CD4-positive, alpha-beta T cell treated with Interleukin-6 at 100 ng/mL for 8 hours (primary cell): ENCODE data around the gene OLFML3.
A peak's percentile ranks its signal among the peaks of the same experiment; 100 is the strongest.
"Not testable (repeated sequence)": the region's sequence is repeated elsewhere in the genome, so short reads cannot be mapped to it uniquely, and the experiment has no call there.

Experiments
- DNase-seq: peaks from one replicate; pipeline ENCODE4 v3.0.0-alpha.2; 2020; ENCODE audit warnings: mixed read lengths, low spot score

OLFML3 gene, protein sequence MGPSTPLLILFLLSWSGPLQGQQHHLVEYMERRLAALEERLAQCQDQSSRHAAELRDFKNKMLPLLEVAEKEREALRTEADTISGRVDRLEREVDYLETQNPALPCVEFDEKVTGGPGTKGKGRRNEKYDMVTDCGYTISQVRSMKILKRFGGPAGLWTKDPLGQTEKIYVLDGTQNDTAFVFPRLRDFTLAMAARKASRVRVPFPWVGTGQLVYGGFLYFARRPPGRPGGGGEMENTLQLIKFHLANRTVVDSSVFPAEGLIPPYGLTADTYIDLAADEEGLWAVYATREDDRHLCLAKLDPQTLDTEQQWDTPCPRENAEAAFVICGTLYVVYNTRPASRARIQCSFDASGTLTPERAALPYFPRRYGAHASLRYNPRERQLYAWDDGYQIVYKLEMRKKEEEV

GRCh38 chr1:113978863-113979702 lies at the start of gene OLFML3:
OLFML3 (plus strand) TSS chr1:113979474; CDS start chr1:113979517, 43 bp downstream.
- peak; percentile 28 for DNase-seq

DNA sequence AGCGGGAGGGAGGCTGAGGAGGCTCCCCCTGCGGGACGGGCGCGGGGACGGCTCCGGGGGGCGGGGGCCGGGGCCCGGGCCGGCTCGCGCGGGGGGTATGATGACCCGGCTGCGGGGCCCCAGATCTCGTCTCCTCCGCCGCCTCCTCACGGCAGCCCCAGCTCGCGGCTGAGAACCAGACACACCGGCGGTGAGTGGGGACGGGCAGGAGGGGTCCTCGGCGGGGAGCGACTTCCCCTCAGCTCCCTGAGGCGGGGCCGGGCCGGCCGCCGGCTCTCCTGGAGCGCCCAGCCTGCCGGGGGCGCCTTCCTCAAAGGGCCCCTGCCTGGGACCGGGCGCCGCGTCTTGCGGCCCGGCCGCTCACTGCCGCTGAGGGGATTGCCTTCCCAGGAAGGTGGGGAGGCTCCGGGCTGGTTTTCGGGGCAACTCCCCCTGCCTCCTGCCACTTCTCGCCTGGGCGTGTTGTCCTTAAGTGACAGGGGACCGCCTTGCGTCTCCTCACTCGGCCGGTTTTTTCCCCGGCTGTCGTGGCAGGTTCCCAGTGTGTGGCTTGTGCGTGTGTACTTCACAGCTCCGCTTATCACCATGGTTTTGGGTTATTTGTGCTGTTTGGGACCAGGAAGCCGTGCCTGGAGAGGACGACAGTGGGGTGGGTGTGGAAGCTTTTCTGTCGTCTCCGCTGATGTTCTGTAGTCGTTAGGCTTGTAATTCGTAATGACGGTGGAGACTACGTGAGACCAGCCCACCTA lies 49.4 kb upstream of the OLFML3 start:
- DNase-seq, result peak; percentile 51

DNA sequence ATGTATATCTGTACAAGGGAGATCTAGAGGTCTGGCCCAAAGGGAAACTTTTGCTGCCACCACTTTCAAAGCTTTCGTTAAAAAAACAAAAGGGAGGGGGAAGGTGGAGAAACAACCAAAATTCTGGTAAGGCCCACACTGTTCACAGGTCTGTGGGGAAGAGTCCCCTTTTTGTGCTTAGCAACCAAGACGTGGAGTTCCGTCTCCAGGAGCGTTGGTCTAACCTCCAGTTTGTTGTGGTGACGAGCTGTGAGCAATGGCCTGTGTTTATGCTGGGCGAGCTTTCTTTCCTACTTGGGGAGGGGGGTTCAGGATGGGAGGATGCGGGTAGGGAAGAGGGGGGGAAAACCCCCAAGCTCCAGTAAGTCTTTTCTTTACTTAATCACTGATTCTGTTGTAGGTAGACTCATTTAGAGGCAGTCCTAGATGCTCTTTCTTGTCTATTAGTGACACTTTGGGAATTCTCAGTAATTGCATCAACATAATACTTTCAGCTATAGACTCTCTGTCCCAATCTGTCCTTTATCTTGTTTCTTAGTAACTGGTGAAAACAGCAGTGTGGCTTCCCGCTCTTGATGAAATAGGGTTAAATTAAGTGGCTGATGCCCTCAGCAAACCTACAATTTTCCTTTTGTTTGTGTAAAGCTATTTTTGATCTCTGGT lies 48.6 kb upstream of the OLFML3 start:
- peak; percentile 69 for DNase-seq

- DNase-seq, result peak; percentile 46
Measured at GRCh38 chr1:113931451-113931851, 47.8 kb upstream of the OLFML3 start.

DNA sequence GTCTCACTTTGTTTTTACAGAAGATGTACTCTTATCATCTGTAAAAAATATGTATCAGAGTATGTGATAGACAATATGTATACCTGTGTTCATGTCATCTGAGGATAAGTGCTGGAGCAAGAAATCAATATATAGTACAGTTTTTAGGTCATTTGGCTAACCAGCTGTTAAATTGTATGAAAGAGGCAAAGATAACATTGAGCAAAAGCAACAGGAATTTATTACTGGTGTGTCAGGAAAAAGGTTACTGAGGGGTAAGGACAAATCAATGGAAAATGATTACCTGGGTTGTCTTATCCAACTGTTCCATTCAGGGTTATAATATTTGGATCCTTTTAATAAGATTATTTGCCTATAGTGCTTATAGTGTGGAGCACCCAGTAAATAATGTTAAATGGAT lies 45.3 kb upstream of the OLFML3 start:
- DNase-seq, result no peak

- no peak for DNase-seq
Measured at GRCh38 chr1:113934511-113935055, 44.7 kb upstream of the OLFML3 start.

DNA sequence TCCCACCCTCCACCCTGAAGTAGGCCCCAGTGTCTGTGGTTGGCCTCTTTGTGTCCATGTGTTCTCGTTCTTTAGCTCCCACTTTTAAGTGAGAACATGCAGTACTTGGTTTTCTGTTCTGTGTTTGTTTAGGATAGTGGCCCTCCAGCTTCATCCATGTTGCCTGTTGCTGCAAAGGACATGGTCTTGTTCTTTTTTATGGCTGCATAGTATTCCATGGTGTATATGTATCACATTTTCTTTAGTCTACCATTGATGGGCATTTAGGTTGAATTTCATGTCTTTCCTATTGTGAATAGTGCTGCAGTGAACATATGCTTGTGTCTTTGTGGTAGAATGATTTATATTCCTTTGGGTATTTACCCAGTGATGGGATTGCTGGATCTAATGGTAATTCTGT lies 44.1 kb upstream of the OLFML3 start:
- no peak for DNase-seq

- no peak for DNase-seq
Measured at GRCh38 chr1:113935970-113936369, 43.3 kb upstream of the OLFML3 start.

- no peak for DNase-seq
Measured at GRCh38 chr1:113937146-113937545, 42.1 kb upstream of the OLFML3 start.

DNA sequence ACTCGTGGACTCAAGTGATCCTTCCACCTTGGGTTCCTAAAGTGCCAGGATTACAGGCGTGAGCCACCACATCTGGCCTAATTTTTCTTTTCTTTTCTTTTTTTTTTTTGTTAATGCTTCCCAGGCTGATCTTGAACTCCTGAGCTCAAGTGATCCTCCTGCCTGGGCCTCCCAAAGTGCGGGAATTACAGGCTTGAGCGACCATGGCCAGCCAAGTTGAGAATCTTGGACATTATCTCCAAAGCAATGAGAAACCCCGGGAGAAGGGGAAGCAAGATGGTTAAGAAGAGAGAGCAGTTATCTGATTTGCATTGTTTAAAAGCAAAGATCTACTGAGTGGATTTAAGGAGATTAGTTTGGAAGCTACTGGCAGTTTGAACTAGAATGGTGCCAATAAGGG lies 41.1 kb upstream of the OLFML3 start:
- no peak for DNase-seq

- peak; percentile 36 for DNase-seq
Measured at GRCh38 chr1:113940365-113941244, 38.7 kb upstream of the OLFML3 start.

DNA sequence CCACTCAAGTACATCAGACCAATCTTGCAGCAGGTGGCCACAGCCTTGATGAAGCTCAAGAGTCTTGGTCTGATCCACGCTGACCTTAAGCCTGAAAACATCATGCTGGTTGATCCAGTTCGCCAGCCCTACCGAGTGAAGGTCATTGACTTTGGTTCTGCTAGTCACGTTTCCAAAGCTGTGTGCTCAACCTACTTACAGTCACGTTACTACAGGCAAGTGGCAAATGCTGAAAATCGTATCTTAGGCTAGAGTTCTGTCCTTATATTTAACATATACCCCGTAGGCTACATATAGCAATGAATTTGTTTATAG lies 38.1 kb upstream of the OLFML3 start:
- no peak for DNase-seq

DNA sequence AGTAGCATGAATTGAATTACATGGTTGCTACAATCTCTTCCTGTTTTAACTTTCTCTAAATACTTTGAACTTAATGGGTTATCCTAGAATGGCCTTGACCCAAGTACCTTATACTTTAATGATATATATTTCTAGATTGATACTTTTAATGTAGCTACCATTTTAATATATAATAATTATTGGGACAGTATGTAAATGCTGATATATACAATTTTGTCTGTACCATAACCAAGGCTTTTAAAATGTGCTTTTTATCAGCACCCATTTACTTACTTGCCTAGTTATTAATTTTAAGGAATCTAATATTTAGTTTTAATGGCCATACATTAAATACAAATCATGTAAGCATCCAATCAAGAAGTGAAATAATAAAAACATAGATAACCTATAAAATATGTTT lies 36.7 kb upstream of the OLFML3 start:
- DNase-seq, result no peak

- no peak for DNase-seq
Measured at GRCh38 chr1:113943028-113943811, 36.1 kb upstream of the OLFML3 start.

DNA sequence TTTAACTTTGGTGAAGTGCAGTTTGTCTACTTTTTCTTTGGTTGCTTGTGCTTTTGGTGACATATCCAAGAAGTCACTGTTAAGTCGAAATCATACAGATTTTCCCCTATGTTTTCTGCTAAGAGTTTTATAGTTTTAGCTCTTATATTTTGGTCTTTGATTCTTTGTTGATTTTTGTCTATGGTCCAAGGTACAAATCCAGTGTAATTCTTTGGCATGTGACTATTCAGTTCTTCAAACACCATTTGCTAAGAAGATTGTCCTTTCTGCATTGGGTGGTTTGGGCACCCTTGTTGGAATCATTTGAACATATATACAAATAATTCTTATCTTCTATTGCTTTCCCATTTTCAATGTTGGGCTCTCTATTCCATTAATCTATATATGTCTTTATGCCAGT lies 33.9 kb upstream of the OLFML3 start:
- DNase-seq, result no peak

GRCh38 chr1:113946112-113946511 lies 33.2 kb upstream of the OLFML3 start:
- DNase-seq, result no peak

DNA sequence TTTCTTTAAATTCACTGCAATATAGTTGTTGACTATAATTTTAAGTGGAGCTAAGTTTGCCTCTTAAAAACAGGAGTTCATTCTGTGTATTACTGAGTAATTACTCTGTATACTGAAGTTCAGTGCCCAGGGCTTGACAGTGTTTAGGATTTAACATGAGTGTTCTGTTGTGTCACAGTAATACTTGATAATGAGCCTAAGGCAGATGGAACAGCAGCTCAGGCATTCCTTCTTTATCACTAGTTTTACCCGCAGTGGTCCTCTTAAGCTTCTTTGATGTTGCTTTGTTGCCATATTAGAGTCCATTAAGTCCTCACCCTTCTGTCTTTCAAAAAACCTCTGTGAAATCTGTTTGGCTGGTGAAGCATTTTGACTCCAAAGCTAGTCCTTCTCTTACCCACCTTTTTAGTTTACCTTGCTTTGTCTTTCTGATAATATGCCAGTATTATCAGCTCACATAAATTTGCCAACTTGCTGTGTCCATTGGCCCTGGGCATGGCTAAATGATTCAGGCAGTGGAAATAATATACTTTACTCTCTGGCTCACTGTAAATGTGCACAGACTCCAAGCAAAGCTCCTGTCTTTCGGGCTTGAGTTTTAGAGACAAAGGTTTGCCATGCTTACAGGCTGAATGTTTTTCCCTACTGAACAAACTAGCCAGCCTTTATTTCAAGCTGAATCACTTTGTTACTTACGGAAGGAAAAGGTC lies 32.4 kb upstream of the OLFML3 start:
- DNase-seq, result no peak

GRCh38 chr1:113947388-113948107 lies 31.7 kb upstream of the OLFML3 start:
- DNase-seq, result peak; percentile 15

GRCh38 chr1:113948151-113948550 lies 31.1 kb upstream of the OLFML3 start:
- not testable (repeated sequence) for DNase-seq
